ENCODE measurements around the gene MRTFA.

- TF ChIP-seq CTCF (IDR thresholded peaks at IDR 0.05), result no peak
- no peak for TF ChIP-seq POLR2A (IDR thresholded peaks at IDR 0.05)
Measured at GRCh38 chr22:40535642-40536041, 100.9 kb downstream of the MRTFA start.

All from right lobe of liver (tissue), 4 donors.